MM.1S (cell line): ENCODE measurements around the gene MSH5.

ENCODE experiments used
- DNase-seq: peaks from one replicate; pipeline ENCODE4 v3.0.0-alpha.2; 2015
- H2AFZ ChIP-seq: fragments of 300-600 bp; sonication (generic); 2 replicates; pipeline ENCODE4 v1.6.0; 2016; ENCODE audit warnings: antibody characterized with exemption, low read length
- H3F3A ChIP-seq: fragments of 300-600 bp; sonication (generic); 2 replicates; pipeline ENCODE4 v1.6.1; 2016; ENCODE audit warnings: mild to moderate bottlenecking, antibody characterized with exemption, low read length, moderate library complexity, mixed read lengths; ENCODE audit not compliant: insufficient read depth
- H3K27ac ChIP-seq: fragments of 300-600 bp; sonication (generic); 2 replicates; pipeline ENCODE4 v1.5.1; 2016; ENCODE audit warnings: mild to moderate bottlenecking, low read length
- H3K27me3 ChIP-seq: fragments of 300-600 bp; sonication (generic); replicated peaks from 2 replicates; pipeline ENCODE4 v1.6.0; 2016; ENCODE audit warnings: low read length; ENCODE audit not compliant: insufficient read depth
- H3K36me3 ChIP-seq: fragments of 300-600 bp; sonication (generic); replicated peaks from 2 replicates; pipeline ENCODE4 v1.6.1; 2016; ENCODE audit warnings: mild to moderate bottlenecking, low read length, mixed read lengths; ENCODE audit not compliant: insufficient read depth
- H3K4me1 ChIP-seq: fragments of 300-600 bp; sonication (generic); 2 replicates; pipeline ENCODE4 v1.6.1; 2016; ENCODE audit warnings: low read length, mixed read lengths
- H3K4me2 ChIP-seq: fragments of 300-600 bp; sonication (generic); 2 replicates; pipeline ENCODE4 v1.6.0; 2016; ENCODE audit warnings: low read depth, low read length
- H3K4me3 ChIP-seq: fragments of 300-600 bp; sonication (generic); 2 replicates; pipeline ENCODE4 v1.5.1; 2016; ENCODE audit warnings: low read length, mixed read lengths
- H3K79me2 ChIP-seq: fragments of 300-600 bp; sonication (generic); 2 replicates; pipeline ENCODE4 v1.6.1; 2016; ENCODE audit warnings: mixed run types, low read length, mixed read lengths
- H3K9ac ChIP-seq: fragments of 300-600 bp; sonication (generic); 2 replicates; pipeline ENCODE4 v1.6.1; 2016; ENCODE audit warnings: low read length, mixed read lengths
- H3K9me2 ChIP-seq: fragments of 300-600 bp; sonication (generic); replicated peaks from 2 replicates; pipeline ENCODE4 v1.6.1; 2016; ENCODE audit warnings: mild to moderate bottlenecking, low read length, mixed read lengths; ENCODE audit not compliant: insufficient read depth
- H3K9me3 ChIP-seq: fragments of 300-600 bp; sonication (generic); replicated peaks from 2 replicates; pipeline ENCODE4 v1.6.1; 2016; ENCODE audit warnings: mild to moderate bottlenecking, low read length, mixed read lengths; ENCODE audit not compliant: insufficient read depth
- H4K20me1 ChIP-seq: fragments of 300-600 bp; sonication (generic); 2 replicates; pipeline ENCODE4 v1.6.1; 2016; ENCODE audit warnings: mild to moderate bottlenecking, low read length, moderate library complexity, mixed read lengths; ENCODE audit not compliant: insufficient read depth
- CTCF ChIP-seq: fragments of 300-600 bp; sonication (generic); IDR thresholded peaks from 2 replicates; pipeline ENCODE4 v1.5.1; 2016; ENCODE audit warnings: antibody characterized with exemption, low read length, mixed read lengths
- EZH2 ChIP-seq: fragments of 300-600 bp; sonication (generic); optimal IDR thresholded peaks from 2 replicates; pipeline ENCODE3; 2017; ENCODE audit warnings: low read depth, mild to moderate bottlenecking, antibody characterized with exemption, low read length, mixed read lengths
- EZH2phosphoT487 ChIP-seq: fragments of 300-600 bp; sonication (generic); IDR thresholded peaks from 2 replicates; pipeline ENCODE4 v1.6.1; 2018; ENCODE audit warnings: antibody characterized with exemption, low read length

Gene MSH5

GRCh38 chr6:31781244-31782125, 41.7 kb downstream of the MSH5 start:
- Histone ChIP-seq H3K4me3 (no peak overlapping the region), H3K9me3 (no peaks in the 10 kb centered on the region), H2AFZ (no peak overlapping the region), H3K36me3 (peaks cover 24% of the 10 kb centered on the region), H3K27ac (no peak overlapping the region), H3K27me3 (no peaks in the 10 kb centered on the region), H3K4me2 (no peak overlapping the region), H3F3A (peaks cover 33% of the 10 kb centered on the region), H4K20me1 (no peaks in the 10 kb centered on the region), H3K4me1 (peaks cover 19% of the 10 kb centered on the region), H3K79me2 (peaks cover 57% of the 10 kb centered on the region), H3K9me2 (no peaks in the 10 kb centered on the region), H3K9ac (no peak overlapping the region)
- no peak for DNase-seq
- TF ChIP-seq EZH2 (no peak), CTCF (no peak), EZH2phosphoT487 (no peak)

- no peaks in the 10 kb centered on the region for H3K9me2 ChIP-seq
- H3K9me3 ChIP-seq = no peaks in the 10 kb centered on the region
- peaks cover 25% of the 10 kb centered on the region for H3F3A ChIP-seq
- no peak overlapping the region for H3K4me3 ChIP-seq
- H3K36me3 ChIP-seq = peaks cover 24% of the 10 kb centered on the region
- H3K4me2 ChIP-seq = no peak overlapping the region
- H3K4me1 ChIP-seq = peaks cover 14% of the 10 kb centered on the region
- no peak for DNase-seq
- H3K79me2 ChIP-seq = peaks cover 62% of the 10 kb centered on the region
- no peaks in the 10 kb centered on the region for H4K20me1 ChIP-seq
- H3K9ac ChIP-seq = no peak overlapping the region
- no peak overlapping the region for H3K27ac ChIP-seq
- no peaks in the 10 kb centered on the region for H3K27me3 ChIP-seq
- TF ChIP-seq CTCF (no peak), EZH2 (no peak), EZH2phosphoT487 (no peak)
- H2AFZ ChIP-seq = no peak overlapping the region
Observed at GRCh38 chr6:31782126-31782855, 42.5 kb downstream of the MSH5 start.

- 0 out of 2 replicates have a peak, but pooled peaks cover 3% of the 10 kb centered on the region for H3K4me1 ChIP-seq
- no peak overlapping the region for H3K27ac ChIP-seq
- TF ChIP-seq CTCF = no peak
- TF ChIP-seq EZH2 = no peak
- no peak for TF ChIP-seq EZH2phosphoT487
- H2AFZ ChIP-seq = no peak overlapping the region
- no peak overlapping the region for H3K4me3 ChIP-seq
- peaks cover 24% of the 10 kb centered on the region for H3K36me3 ChIP-seq
- no peak overlapping the region for H3K9ac ChIP-seq
- no peaks in the 10 kb centered on the region for H3K9me2 ChIP-seq
- no peaks in the 10 kb centered on the region for H3K27me3 ChIP-seq
- H3F3A ChIP-seq = peaks cover 10% of the 10 kb centered on the region
- H4K20me1 ChIP-seq = no peaks in the 10 kb centered on the region
- DNase-seq = no peak
- H3K9me3 ChIP-seq = no peaks in the 10 kb centered on the region
- no peak overlapping the region for H3K4me2 ChIP-seq
- peaks cover 69% of the 10 kb centered on the region for H3K79me2 ChIP-seq
Observed at GRCh38 chr6:31784098-31784925, 44.5 kb downstream of the MSH5 start.
